ENCODE measurements around the gene NXPH1.

Gene NXPH1

DNA sequence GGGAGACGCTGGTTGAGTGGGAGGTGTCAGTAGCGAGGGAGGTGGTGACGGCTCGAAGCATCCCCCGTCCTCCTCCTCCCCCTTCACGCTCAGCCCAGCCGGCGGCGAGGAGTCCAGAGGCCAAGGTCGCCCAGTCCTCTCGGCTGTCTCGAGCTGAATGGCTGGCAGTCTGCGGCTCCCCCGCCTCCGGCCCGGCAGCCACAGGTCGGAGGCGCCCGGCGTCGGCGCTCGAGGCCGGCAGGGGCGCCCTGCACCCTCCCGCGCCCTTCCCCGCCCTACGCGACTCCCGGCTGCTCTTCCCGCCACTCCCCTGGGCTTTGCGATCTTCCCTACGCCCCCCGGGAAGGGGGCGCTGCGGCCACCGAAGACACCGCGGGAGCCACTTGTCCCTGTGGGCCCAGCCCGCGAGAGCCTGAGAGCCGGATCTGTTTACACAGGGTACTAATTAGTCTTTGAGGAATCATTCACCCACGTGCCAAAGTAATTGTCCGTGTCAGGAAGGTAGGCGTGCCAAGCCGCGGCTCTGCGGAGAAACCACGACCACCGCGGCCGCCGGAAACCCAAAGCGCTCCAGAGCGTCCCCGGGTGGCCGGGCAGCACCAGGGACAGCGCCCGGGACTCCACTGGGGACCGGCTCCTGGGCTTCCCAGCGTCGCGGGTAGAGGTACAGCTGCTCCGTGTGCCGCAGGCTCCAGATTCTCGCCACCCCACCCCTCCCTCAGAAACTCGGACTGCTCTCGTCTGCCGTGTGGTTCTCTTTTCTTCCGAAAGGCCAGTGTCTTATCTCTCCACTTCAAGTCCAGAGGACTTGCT lies at the start of gene NXPH1:
Gene NXPH1, plus strand, starts transcription at position 133 of the 813 bp plus-strand sequence.
- no peak for DNase-seq

DNA sequence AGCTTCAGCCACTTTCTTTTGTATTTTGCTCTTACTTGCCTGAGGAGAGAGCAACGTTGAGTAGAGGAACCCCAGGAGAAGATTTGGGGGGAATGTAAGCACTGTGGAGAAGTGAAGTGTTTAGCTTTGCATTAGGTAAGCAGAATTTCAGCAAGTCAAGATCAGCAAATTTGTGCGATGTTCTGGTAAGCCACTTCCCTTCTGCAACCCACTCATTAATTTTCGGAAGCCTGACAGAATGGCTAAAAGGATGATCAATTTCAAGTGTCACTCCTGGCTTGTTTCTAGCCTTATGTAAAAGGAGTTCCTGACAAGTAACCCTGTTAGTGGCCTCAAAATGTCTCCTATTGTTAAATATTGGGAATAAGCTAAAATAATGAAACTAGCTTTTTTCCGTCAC lies 48.5 kb upstream of the NXPH1 start:
- no peak for DNase-seq

GRCh38 chr7:8386926-8387550 lies 46.4 kb upstream of the NXPH1 start:
- DNase-seq = no peak

DNA sequence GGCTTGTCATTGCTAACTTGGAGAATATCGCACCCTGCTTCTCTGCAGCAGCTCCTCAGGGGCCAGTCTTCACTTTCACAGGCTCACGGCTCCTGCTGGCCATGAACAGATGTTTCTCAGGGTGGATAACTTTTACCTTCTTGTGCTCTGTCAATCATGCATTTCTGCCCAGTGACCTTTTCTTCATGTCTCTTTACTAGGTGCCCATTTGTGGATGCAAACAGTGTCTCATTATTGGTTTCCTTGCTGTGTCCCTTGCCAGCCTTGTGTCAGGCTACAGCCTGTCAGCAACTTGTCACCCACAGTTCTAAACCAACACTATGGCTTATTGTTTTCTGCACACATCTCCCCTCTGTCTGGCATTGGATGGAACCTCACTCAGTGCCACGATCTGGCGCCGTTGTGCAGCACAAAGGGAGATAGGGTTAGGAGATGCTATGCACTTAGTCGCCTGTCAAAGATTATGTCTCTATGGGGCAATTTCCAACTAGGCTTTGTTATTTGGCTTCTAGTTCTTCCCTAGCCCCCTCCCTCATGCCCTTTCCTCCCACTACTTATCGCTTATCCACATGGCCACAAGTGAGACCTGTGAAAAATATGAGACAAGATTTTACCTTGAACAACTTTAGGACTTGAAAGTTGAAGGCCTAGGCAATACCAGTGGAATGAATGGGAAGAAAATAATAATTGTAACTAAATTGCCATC lies 45.7 kb upstream of the NXPH1 start:
- DNase-seq = no peak

DNA sequence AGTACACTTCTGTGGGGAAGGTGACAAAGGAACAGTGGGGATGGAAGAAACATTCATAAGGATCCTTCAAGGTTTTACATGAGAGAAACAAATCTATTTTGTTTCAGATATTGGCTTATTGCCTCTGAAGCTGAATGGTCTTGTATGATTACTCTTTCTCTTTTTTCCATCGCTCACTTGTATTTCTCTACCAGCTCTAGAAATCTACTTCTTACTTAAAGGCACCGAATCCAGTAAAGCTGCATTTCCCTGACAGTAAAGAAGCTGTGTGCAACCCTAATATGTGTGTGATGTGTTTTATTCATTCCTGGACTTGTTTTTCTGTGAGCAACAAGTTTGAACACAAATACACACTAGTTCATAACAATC lies 45.2 kb upstream of the NXPH1 start:
- DNase-seq = no peak

DNA sequence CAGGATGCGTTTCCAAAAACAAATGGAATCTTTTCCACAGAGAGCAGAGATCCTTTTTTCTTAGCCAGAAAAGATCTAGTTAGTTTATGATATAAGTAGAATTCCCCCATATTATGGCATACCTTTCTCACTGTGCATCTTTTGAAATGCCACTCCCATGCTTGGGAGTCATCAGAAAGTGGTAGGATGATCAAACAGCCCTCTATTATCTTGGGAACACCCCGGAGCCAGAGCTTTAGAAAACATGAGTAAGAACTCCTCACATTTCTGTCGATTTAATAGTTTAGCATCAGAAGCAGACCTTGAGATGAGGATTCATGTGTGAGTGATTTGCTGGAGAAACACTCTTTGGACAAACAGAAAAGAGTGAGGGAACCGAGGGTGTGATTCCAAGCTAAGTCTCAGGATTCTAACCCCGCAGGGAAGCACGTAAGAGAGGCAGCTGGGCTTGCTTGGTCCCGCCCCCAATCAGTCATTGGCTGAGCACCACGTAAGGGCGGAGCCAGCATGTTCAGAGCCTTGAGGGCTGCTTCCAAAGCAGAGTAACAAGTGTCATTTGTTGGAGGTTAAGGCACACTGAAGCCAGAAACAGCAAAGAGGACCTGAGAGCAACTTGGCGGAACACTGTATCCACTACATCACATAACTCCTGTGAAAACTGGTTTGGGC lies 43.7 kb upstream of the NXPH1 start:
- DNase-seq = no peak

- no peak for DNase-seq
Measured at GRCh38 chr7:8390262-8390626, 43.2 kb upstream of the NXPH1 start.

DNA sequence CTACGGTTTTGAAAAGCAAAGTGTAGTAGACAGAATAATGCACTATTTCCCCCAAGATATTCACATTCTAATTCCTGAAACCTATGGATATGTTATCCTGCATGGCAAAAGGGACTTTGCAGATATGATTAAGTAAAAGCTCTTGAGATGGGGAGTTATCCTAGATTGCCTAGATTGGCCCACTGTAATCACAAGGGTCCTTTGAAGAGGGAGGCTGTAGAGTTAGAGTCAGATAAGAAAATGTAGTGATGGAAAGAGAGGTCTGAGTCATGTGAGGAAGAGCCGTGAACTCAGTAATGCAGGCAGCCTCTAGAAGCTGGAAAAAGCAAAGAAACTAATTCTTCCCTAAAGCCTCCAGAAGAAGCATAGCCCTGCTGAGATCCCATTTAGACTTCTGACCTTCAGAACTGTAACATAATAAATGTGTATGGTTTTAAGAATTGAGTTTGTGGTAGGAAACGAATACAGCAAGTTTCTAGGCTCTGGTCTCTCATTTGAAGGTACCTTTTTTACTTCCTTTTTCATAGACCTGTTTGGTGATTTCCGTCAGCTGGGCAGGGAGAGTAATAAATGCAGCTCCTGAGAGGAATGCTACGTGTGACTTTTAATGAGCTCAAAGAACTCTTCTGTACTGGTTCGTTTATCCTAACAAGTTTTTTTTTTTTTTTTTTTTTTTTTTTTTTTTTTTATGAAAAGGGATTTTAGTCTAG lies 41.9 kb upstream of the NXPH1 start:
- no peak for DNase-seq

DNA sequence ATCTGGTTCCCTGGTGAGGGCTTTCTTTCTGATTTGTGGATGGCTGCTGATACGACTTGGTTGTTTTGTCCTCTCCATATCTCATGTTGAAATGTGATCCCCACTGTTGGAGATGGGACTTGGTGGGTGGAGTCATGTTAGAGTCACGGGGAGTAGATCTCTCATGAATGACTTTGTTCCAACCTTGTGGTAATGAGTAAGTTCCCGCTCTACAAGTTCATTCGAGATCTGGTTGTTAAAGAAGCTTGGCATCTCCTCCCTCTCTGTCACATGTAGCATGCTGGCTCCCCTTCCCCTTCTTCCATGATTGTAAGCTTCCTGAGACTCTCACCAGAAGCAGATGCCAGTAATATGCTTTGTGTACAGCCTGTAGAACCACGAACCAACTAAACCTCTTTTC lies 37.1 kb upstream of the NXPH1 start:
- DNase-seq = no peak

DNA sequence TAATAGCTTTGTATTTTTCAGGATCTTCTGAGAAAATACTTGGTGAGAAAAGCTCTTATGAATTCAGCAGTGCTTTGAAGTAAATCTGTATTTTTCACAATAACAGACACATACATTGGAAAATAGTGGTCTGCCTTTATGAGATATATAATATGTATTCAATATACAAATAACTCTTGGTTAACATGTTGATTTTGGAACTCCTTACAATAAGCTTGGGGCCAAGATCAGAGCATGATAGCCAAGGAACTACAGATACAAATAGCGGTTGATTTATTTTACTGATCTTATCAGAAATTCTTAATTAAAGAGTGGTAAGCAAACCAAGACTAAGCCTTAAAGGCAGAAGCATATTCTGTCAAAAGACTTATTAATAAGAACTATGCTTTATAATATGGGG lies 24.5 kb upstream of the NXPH1 start:
- no peak for DNase-seq

DNA sequence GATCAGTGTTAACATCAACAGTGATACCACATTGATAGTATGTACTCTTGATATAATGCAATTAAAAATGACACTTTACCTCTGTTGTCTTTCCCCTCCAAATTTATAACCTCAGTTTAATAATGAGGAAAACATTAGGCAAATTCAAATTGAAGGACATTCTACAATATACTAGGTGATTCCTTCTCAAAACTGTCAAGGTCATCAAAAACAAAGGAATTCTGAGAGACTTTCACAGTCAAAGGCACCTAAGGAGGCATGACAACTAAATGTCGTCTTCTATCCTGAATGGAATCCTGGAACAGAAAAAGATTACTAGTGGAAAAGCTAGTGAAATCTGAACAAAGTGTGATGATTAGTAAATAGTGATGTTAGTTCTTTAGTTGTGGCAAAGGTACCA lies 22.3 kb upstream of the NXPH1 start:
- DNase-seq = no peak

- DNase-seq = no peak
Measured at GRCh38 chr7:8413600-8413999, 19.8 kb upstream of the NXPH1 start.

DNA sequence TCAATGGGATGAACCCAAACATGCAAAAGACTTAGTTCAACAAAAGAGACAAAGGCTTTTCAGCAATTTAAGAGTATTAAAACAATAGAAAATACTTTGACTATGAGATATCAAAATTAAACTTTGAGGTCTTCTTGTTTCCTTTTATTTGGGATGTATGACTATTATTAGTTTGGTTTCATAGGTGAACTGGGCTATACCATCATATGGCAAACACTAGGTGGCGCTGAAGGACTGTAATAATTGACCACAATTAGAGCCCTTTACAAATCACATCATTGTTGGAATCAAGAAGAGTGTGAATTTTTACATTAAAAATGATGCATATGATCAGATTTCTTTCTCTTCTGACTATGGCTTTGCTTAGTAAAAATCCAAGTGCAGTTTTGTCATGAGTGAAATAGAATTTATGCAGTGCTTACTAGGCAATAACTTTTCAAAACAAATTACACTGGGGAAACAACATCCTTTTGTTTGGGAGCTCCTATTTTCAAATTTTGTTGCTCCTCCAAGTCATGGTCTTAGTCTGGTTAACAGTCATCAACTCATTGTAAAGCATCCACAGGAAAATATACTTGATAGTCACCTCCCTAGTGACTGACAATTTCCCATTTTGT lies 14.7 kb upstream of the NXPH1 start:
- DNase-seq = peak; percentile 29

- no peak for DNase-seq
Measured at GRCh38 chr7:8422177-8422576, 11.2 kb upstream of the NXPH1 start.

- no peak for DNase-seq
Measured at GRCh38 chr7:8423057-8423456, 10.4 kb upstream of the NXPH1 start.

- DNase-seq = no peak
Measured at GRCh38 chr7:8425223-8425622, 8.2 kb upstream of the NXPH1 start.

DNA sequence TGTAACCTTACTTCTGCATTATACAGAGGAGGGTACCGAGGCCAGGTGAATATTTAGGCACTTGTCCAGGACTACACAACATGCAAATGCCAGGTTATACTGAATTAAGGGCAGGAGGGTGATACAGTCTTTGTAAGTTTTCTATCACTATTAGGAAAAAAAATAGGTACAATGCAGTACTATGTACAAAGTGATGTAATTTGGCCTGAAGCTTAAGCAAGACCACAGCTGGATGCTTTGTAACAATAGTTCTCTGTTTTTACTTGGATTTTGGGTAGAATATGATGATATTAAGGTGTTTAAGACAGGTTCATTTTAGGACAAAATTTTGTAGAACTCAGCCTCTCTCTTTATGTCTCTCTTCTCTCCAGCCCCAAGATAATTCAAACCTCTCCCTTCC lies 2.8 kb upstream of the NXPH1 start:
- no peak for DNase-seq

DNA sequence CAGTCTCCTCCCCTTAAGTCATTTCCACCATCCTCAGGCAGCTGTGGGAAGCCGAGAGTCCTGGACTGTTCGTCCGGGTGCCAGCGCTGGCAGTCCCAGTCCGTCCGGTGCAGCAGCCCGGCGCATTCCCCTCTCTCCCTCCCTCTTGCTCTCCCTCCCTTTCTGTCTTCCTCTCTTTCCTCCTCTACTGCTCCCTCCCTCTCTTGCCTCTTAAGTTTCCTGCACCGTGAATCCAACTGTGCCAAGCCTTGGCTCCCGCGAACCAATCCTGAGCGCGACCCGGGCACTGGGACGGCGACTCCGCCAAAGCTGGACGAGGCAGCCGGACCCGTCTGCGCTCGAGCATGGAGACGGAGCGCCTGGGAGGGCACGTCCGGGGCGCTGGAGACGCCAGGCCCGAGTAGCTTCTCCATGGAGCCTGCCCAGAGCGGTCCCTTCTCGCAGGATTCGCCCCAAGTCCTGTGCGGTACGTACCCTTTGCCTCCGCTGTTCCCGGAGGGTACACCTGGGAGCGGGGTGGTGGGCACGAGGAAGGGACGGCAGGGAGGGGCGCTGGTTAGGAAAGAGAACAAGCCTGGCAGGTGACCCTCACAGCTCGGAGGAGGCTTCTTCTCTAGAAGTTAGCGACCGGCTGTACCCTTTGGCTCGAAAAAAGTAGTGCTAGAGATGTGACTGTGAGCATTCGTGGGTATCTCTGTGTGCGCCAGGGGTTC lies 1.0 kb downstream of the NXPH1 start:
- DNase-seq = no peak

DNA sequence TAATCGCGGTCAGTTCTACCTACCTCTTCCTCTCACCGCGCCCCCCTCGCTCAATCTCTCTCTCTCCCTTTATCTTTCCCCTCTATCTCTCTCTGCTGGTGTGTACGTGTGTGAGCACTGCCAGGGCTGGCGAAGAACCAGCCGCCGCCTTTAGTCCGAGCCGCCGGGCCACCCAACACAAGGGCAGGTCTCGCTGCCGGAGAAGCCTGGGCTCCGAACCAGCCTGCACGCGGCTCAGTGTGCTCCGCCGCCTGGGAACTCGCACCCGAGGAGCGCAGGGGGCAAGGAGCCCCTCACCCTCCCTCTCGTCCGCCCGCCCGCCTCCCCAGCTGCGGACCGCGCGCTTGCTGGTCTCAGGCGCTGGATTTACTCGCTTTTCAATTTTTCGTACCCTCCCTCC lies 1.7 kb downstream of the NXPH1 start:
- no peak for DNase-seq

DNA sequence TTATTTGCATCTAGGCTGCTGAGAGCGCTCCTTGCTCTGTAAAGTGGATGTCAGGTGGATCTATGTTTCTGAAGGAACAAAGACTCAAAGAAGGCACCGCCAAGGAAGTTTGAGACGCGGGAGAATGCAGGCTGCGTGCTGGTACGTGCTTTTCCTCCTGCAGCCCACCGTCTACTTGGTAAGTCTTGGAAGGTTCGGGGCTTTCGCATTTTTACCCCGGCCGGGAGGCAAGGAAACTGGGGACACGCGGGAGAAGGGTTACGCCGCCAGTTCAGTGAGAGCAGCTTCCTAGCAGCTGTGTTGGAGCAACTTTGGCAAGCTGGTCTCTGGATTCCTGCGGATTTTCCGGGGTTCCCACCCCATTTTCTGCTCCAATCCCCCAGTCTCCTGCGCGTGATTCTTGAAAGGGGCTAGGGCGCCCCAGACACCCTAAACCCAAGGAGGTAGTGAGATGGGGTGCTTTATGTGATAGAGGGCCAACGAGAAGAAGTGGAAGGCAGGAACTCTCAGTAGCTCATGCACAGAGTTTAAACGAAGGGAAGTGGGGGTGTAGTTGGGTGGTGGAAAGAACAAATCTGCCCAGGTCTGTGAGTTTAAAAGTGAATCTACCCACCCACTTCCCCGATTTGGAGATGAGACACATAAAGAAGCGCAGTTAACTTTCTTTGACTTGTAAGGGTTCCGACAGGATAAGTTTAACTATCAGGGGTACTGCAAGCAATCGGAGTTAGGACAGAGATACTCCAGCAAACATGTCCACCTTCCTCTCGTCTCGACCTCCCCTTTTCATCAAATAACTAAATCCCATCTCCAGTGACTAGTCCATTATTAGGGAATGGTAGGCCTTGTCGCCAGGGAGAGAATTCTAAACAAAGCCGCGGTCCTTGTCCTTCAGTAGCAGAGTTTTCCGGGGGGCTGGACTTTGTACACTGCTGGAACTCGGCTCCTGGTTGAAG lies 2.5 kb downstream of the NXPH1 start:
- DNase-seq = no peak

DNA sequence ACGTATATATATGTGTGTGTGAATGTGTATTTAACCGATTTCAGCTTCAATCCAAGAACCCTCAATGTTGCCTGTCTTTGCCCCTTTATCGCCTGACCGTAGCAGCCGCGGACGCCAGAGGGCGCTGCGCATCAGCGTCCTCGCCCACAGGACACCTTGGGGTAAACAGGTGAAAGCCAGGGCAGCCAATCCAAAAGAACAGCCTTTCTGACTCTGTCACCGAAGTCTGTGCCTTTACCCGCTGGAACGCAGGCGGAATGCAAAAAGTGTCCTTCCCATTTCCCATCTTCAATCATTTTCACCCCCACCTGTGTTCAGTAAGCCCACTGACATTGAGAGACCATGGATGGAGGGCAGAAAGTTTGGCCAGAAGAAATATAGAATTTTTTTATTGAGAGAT lies 3.6 kb downstream of the NXPH1 start:
- DNase-seq = peak; percentile 16
